Measurements from ENCODE around the gene L3MBTL4. TPM values are rescaled to one million over a fixed set of nuclear protein-coding genes. Genes with fewer than 3 reads are reported as not detected.
"Not testable (repeated sequence)": the region's sequence is repeated elsewhere in the genome, so short reads cannot be mapped to it uniquely, and the experiment has no call there.

The L3MBTL4 gene
- total RNA-seq, 1 donor: 8.1 TPM

GRCh38 chr18:6120820-6121279 is 293.9 kb downstream of the L3MBTL4 start:
- DNase-seq (ENCODE audit: low read depth in 2 of 3, low spot score in 2 of 3): no peak

- no peak for DNase-seq (ENCODE audit: low read depth in 2 of 3, low spot score in 2 of 3)
These were observed 294.9 kb downstream of the L3MBTL4 start for GRCh38 chr18:6119761-6120160.

GRCh38 chr18:6118080-6118479 is 296.6 kb downstream of the L3MBTL4 start:
- no peak for DNase-seq (ENCODE audit: low read depth in 2 of 3, low spot score in 2 of 3)

GRCh38 chr18:6115710-6116109 is 299.0 kb downstream of the L3MBTL4 start:
- no peak for DNase-seq (ENCODE audit: low read depth in 2 of 3, low spot score in 2 of 3)

GRCh38 chr18:6113650-6114049 is 301.1 kb downstream of the L3MBTL4 start:
- no peak for DNase-seq (ENCODE audit: low read depth in 2 of 3, low spot score in 2 of 3)

GRCh38 chr18:6111726-6112125 is 303.0 kb downstream of the L3MBTL4 start:
- DNase-seq (ENCODE audit: low read depth in 2 of 3, low spot score in 2 of 3): no peak

GRCh38 chr18:6109743-6110142 is 305.0 kb downstream of the L3MBTL4 start:
- DNase-seq (ENCODE audit: low read depth in 2 of 3, low spot score in 2 of 3): no peak

- no peak for DNase-seq (ENCODE audit: low read depth in 2 of 3, low spot score in 2 of 3)
These were observed 306.9 kb downstream of the L3MBTL4 start for GRCh38 chr18:6107794-6108193.

- no peak for DNase-seq (ENCODE audit: low read depth in 2 of 3, low spot score in 2 of 3)
These were observed 308.5 kb downstream of the L3MBTL4 start for GRCh38 chr18:6106091-6106685.

GRCh38 chr18:6103741-6104140 is 311.0 kb downstream of the L3MBTL4 start:
- DNase-seq (ENCODE audit: low read depth in 2 of 3, low spot score in 2 of 3): no peak

GRCh38 chr18:6096730-6097129 is 318.0 kb downstream of the L3MBTL4 start:
- DNase-seq (ENCODE audit: low read depth in 2 of 3, low spot score in 2 of 3): no peak

- no peak for DNase-seq (ENCODE audit: low read depth in 2 of 3, low spot score in 2 of 3)
These were observed 326.3 kb downstream of the L3MBTL4 start for GRCh38 chr18:6088432-6088831.

GRCh38 chr18:6086731-6087130 is 328.0 kb downstream of the L3MBTL4 start:
- DNase-seq (ENCODE audit: low read depth in 2 of 3, low spot score in 2 of 3): no peak

- DNase-seq (ENCODE audit: low read depth in 2 of 3, low spot score in 2 of 3): no peak
These were observed 335.3 kb downstream of the L3MBTL4 start for GRCh38 chr18:6079406-6079805.

GRCh38 chr18:6078877-6079276 is 335.8 kb downstream of the L3MBTL4 start:
- no peak for DNase-seq (ENCODE audit: low read depth in 2 of 3, low spot score in 2 of 3)

- DNase-seq (ENCODE audit: low read depth in 2 of 3, low spot score in 2 of 3): not testable (repeated sequence)
These were observed 342.3 kb downstream of the L3MBTL4 start for GRCh38 chr18:6072423-6072822.

- no peak for DNase-seq (ENCODE audit: low read depth in 2 of 3, low spot score in 2 of 3)
These were observed 345.2 kb downstream of the L3MBTL4 start for GRCh38 chr18:6069539-6069938.

- no peak for DNase-seq (ENCODE audit: low read depth in 2 of 3, low spot score in 2 of 3)
These were observed 345.6 kb downstream of the L3MBTL4 start for GRCh38 chr18:6069103-6069502.

GRCh38 chr18:6060149-6060548 is 354.6 kb downstream of the L3MBTL4 start:
- no peak for DNase-seq (ENCODE audit: low read depth in 2 of 3, low spot score in 2 of 3)

- DNase-seq (ENCODE audit: low read depth in 2 of 3, low spot score in 2 of 3): no peak
These were observed 355.2 kb downstream of the L3MBTL4 start for GRCh38 chr18:6059551-6059950.

GRCh38 chr18:6058941-6059340 is 355.8 kb downstream of the L3MBTL4 start:
- DNase-seq (ENCODE audit: low read depth in 2 of 3, low spot score in 2 of 3): no peak

- peak in 1 of 3 donors; percentile 20 for DNase-seq (ENCODE audit: low read depth in 2 of 3, low spot score in 2 of 3)
These were observed 357.1 kb downstream of the L3MBTL4 start for GRCh38 chr18:6057604-6058003.

Data from hematopoietic multipotent progenitor cell (in vitro differentiated cells).